Lower lobe of right lung (tissue), 2 donors: ENCODE results near the gene MZT1. TPM values are rescaled to one million over a fixed set of nuclear protein-coding genes. Genes with fewer than 3 reads are reported as not detected.

Source experiments
- ATAC-seq, 2 donors: fragments of 200-7000 bp; cut with Tn5 transposase; one replicate each; pipeline ENCODE4 v1.9.1; 2020 to 2022; ENCODE audit warnings: mild to moderate bottlenecking in 2 of 2, moderate library complexity in 2 of 2
- DNase-seq: peaks from one replicate; pipeline ENCODE4 v3.0.0-alpha.2; 2020
- H3K27ac ChIP-seq: fragments of 200-600 bp; one replicate; pipeline ENCODE4 v1.8.0; 2022
- H3K27me3 ChIP-seq: fragments of 200-600 bp; one replicate; pipeline ENCODE4 v1.8.0; 2022; ENCODE audit warnings: low read depth
- H3K36me3 ChIP-seq: fragments of 200-600 bp; one replicate; pipeline ENCODE4 v1.8.0; 2022; ENCODE audit warnings: mild to moderate bottlenecking
- H3K4me1 ChIP-seq: fragments of 200-600 bp; one replicate; pipeline ENCODE4 v1.8.0; 2022
- H3K4me3 ChIP-seq: fragments of 200-600 bp; one replicate; pipeline ENCODE4 v1.8.0; 2022; ENCODE audit warnings: mild to moderate bottlenecking
- H3K9me3 ChIP-seq: fragments of 200-600 bp; one replicate; pipeline ENCODE4 v1.8.0; 2022
- intact Hi-C: fragments of 100-400 bp; cut with DNase I; formaldehyde crosslinking; loops from one replicate; pipeline ENCODE4 v1.11.0; 2022
- total RNA-seq: library from RNA; stranded (reverse); fragmentation: NEBNext Ultra II Directional; extraction: Animal tissue kit (Norgen Biotek cat#: 25700); gene quantifications from one replicate; pipeline ENCODE4 v1.2.1, GENCODE V29; 2021
- TF ChIP-seq, protein P1 (sequence below): fragments of 200-600 bp; IDR thresholded peaks from one replicate; pipeline ENCODE4 v1.8.0; 2022; ENCODE audit warnings: antibody characterized with exemption, mild to moderate bottlenecking
- donor health status: DM: no; HTN: yes; CAD: no; lungs with severe emphysema.

The MZT1 gene
- total RNA-seq, 1 donor from 2014 or later: 8.9 TPM

DNA sequence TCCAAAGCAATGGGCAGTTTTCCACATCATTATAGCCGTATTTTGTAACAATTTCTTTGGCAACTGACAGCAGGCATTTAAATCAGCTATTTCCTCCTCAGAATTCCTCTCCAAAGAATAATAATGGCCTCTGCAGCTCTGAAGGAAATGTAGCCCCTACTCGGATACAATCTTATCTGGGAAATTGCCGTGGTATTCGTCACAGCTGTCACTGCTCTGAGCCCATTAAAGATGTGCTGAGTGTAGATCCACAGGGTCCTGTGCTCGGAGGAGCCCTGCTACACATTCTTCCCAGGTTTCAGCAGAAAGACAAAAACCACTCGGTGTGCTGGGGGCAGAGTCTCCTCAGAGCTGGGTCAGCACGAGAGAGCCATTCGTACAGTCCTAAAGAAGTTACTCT is 33.1 kb downstream of the MZT1 start:
- Histone ChIP-seq H3K4me1 (no peaks in the 10 kb centered on the region), H3K36me3 (no peaks in the 10 kb centered on the region), H3K27me3 (peaks cover 4% of the 10 kb centered on the region), H3K9me3 (peaks cover 6% of the 10 kb centered on the region), H3K4me3 (no peak overlapping the region), H3K27ac (no peak overlapping the region)
- ATAC-seq: no peak
- intact Hi-C loops: no loop called here
- TF ChIP-seq, protein P1, sequence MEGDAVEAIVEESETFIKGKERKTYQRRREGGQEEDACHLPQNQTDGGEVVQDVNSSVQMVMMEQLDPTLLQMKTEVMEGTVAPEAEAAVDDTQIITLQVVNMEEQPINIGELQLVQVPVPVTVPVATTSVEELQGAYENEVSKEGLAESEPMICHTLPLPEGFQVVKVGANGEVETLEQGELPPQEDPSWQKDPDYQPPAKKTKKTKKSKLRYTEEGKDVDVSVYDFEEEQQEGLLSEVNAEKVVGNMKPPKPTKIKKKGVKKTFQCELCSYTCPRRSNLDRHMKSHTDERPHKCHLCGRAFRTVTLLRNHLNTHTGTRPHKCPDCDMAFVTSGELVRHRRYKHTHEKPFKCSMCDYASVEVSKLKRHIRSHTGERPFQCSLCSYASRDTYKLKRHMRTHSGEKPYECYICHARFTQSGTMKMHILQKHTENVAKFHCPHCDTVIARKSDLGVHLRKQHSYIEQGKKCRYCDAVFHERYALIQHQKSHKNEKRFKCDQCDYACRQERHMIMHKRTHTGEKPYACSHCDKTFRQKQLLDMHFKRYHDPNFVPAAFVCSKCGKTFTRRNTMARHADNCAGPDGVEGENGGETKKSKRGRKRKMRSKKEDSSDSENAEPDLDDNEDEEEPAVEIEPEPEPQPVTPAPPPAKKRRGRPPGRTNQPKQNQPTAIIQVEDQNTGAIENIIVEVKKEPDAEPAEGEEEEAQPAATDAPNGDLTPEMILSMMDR: no peak
- DNase-seq: no peak

DNA sequence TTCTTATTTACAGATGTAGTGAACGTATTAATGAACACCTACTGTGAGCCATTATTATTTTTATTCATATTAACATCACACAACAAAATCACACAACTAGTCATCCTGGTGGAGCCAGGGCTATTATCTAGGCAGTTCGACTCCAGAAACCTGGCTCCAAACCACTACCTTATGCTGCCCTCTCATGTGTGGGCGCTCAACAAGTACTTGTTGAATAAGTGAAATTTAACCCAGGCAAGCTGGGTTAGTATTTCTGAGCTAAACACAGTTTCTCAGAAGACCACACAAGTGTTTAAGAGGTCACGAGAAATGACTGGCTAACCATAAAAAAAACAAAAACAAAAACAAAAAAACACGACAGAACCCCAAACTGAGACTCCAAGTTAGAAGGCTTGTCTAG is 33.6 kb downstream of the MZT1 start:
- intact Hi-C loops: no loop called here
- no peak overlapping the region for H3K27ac ChIP-seq
- H3K27me3 ChIP-seq: peaks cover 4% of the 10 kb centered on the region
- no peaks in the 10 kb centered on the region for H3K36me3 ChIP-seq
- TF ChIP-seq, protein P1: no peak
- no peak for DNase-seq
- no peak for ATAC-seq
- no peak overlapping the region for H3K4me3 ChIP-seq
- H3K9me3 ChIP-seq: peaks cover 6% of the 10 kb centered on the region
- no peaks in the 10 kb centered on the region for H3K4me1 ChIP-seq

DNA sequence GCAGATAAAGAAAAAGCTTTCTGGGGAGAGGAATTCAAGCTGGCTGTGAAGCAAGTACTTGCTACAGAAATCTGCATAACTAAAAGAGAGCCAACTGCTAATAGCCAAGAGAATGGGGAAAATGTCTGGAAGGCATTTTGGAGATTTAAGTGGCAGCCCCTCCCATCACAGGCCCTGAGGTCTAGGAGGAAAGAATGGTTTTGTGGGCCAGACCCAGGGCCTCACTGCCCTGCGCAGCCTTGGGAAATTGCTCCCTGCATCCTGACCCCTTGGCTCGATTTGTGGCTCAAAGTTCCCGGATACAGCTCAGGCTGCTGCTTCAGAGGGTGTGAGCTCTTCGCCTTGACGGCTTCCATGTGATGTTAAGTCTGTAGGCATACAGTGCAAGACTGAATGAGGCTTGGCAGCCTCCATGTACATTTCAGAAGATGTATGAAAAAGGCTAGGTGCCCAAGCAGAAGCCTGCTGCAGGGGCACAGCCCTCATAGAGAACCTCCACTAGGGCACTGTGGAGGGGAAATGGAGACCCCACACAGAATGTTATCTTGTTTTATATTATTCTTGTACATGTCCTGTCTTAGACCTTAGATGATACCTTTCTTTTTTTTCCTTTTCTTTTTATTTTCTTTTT is 34.4 kb downstream of the MZT1 start:
- DNase-seq (no peak), ATAC-seq (no peak)
- Histone ChIP-seq H3K4me3 (no peak overlapping the region), H3K9me3 (peaks cover 6% of the 10 kb centered on the region), H3K27ac (no peak overlapping the region), H3K27me3 (peaks cover 4% of the 10 kb centered on the region), H3K4me1 (no peaks in the 10 kb centered on the region), H3K36me3 (no peaks in the 10 kb centered on the region)
- intact Hi-C loops: no loop called here
- TF ChIP-seq, protein P1: no peak

DNA sequence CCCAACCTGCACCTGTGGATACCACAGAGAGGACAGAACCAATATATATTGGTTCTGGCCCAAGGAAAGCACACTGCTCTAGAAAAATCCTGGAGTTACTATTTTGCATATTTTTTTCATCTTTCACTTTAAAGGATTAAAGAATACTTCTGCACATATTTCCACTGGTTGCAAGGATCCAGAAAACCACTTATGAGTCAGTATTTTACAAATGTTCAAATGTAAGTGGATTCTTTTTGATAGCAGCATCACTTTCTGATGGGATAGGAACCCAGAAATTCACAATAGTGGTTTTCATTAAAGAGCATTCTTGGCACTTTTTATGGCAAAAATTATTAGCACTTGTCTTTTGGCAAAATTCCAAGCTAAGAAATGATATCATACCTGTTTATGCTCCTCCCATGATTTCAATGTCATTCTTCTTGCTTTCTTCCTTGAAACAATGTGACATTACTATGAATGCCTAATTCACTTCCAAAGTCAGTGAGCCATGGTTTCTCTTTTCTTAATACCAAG is 38.2 kb downstream of the MZT1 start:
- DNase-seq: no peak
- ATAC-seq: no peak
- Histone ChIP-seq H3K27me3 (no peaks in the 10 kb centered on the region), H3K4me3 (no peak overlapping the region), H3K36me3 (no peaks in the 10 kb centered on the region), H3K27ac (no peak overlapping the region), H3K9me3 (peaks cover 6% of the 10 kb centered on the region), H3K4me1 (no peaks in the 10 kb centered on the region)
- intact Hi-C loops: no loop called here
- TF ChIP-seq, protein P1: no peak

DNA sequence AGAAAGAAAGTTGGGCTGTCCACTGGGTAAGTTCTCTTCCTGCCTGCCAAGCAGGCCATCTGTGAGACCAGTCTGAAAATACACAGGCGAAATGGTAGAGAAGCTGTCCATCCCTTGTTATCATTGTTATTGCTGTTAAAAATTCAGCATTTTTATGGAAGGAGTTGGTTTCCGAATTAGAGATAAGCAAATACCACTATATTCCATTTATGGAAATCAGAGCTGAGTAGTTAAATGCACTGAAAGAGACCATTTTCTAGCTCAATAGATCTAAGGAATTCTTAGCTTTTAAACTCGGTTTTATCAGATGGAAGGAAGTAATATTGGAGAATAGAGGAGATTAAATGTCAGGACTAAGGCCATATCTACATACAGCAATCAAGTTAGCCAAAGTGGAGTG is 40.7 kb downstream of the MZT1 start:
- Histone ChIP-seq H3K36me3 (no peaks in the 10 kb centered on the region), H3K4me3 (no peak overlapping the region), H3K27me3 (no peaks in the 10 kb centered on the region), H3K27ac (no peak overlapping the region), H3K4me1 (no peaks in the 10 kb centered on the region), H3K9me3 (no peaks in the 10 kb centered on the region)
- DNase-seq: no peak
- intact Hi-C loops: no loop called here
- ATAC-seq: no peak
- TF ChIP-seq, protein P1: no peak
